HFF-Myc (cell line): ENCODE measurements around the gene ADAMTS7.
"Not testable (repeated sequence)": the region's sequence is repeated elsewhere in the genome, so short reads cannot be mapped to it uniquely, and the experiment has no call there.

Experiments used
- DNase-seq: peaks from one replicate; pipeline ENCODE4 v3.0.0-alpha.2; 2011; ENCODE audit warnings: low read depth; ENCODE audit errors: extremely low read depth
- H3K4me3 ChIP-seq: replicated peaks from 2 replicates; pipeline ENCODE4 v1.5.1; 2011; ENCODE audit warnings: low read depth, mild to moderate bottlenecking, control low read depth, low read length
- CTCF ChIP-seq: IDR thresholded peaks from 2 replicates; pipeline ENCODE4 v1.5.1; 2012; ENCODE audit warnings: mild to moderate bottlenecking, low read depth, low read length, control low read depth; ENCODE audit errors: missing control alignments

ADAMTS7 gene

GRCh38 chr15:78791357-78791756 lies 19.9 kb downstream of the ADAMTS7 start:
- no peak for DNase-seq
- no peak for TF ChIP-seq CTCF
- no peak overlapping the region for H3K4me3 ChIP-seq

- DNase-seq: no peak
- TF ChIP-seq CTCF: no peak
- no peak overlapping the region for H3K4me3 ChIP-seq
Observed at GRCh38 chr15:78790027-78790426, 21.2 kb downstream of the ADAMTS7 start.

- H3K4me3 ChIP-seq: no peak overlapping the region
- TF ChIP-seq CTCF: no peak
- no peak for DNase-seq
Observed at GRCh38 chr15:78789615-78790014, 21.6 kb downstream of the ADAMTS7 start.

GRCh38 chr15:78788016-78788660 lies 23.1 kb downstream of the ADAMTS7 start:
- no peak for TF ChIP-seq CTCF
- no peak overlapping the region for H3K4me3 ChIP-seq
- no peak for DNase-seq

GRCh38 chr15:78782402-78782801 lies 28.9 kb downstream of the ADAMTS7 start:
- H3K4me3 ChIP-seq, DNase-seq: not testable (repeated sequence)

- DNase-seq, H3K4me3 ChIP-seq: not testable (repeated sequence)
Observed at GRCh38 chr15:78781381-78781780, 29.9 kb downstream of the ADAMTS7 start.

- DNase-seq, H3K4me3 ChIP-seq: not testable (repeated sequence)
Observed at GRCh38 chr15:78779975-78780374, 31.3 kb downstream of the ADAMTS7 start.

- H3K4me3 ChIP-seq, DNase-seq: not testable (repeated sequence)
Observed at GRCh38 chr15:78779176-78779785, 32.0 kb downstream of the ADAMTS7 start.

GRCh38 chr15:78778422-78778821 lies 32.8 kb downstream of the ADAMTS7 start:
- TF ChIP-seq CTCF: no peak
- DNase-seq: no peak
- H3K4me3 ChIP-seq: no peak overlapping the region

- not testable (repeated sequence) for DNase-seq, H3K4me3 ChIP-seq
Observed at GRCh38 chr15:78777953-78778345, 33.3 kb downstream of the ADAMTS7 start.

- not testable (repeated sequence) for H3K4me3 ChIP-seq, DNase-seq
Observed at GRCh38 chr15:78777290-78777952, 33.8 kb downstream of the ADAMTS7 start.

- DNase-seq, H3K4me3 ChIP-seq: not testable (repeated sequence)
Observed at GRCh38 chr15:78776046-78776925, 35.0 kb downstream of the ADAMTS7 start.
